Activated T-cell treated with anti-CD3 and anti-CD28 coated beads, Interleukin-2, amount 50 U/mL, for 48 hours (primary cell): ENCODE results near the gene DYNLL1.
"Not testable (repeated sequence)": the region's sequence is repeated elsewhere in the genome, so short reads cannot be mapped to it uniquely, and the experiment has no call there.

ENCODE experiments used
- DNase-seq, 2 experiments: peaks; one replicate each; pipeline ENCODE4 v3.0.0-alpha.2; 2020

Gene DYNLL1

GRCh38 chr12:120522568-120522967, 26.7 kb downstream of the DYNLL1 start:
- DNase-seq = no peak

GRCh38 chr12:120528861-120529525, 33.1 kb downstream of the DYNLL1 start, which contains the start of gene COQ5:
TSS of gene COQ5 (minus strand) at chr12:120529158. CDS start at chr12:120529141, 17 bp downstream.
- peak; percentile 89 to 91 for DNase-seq

GRCh38 chr12:120529641-120530417, 33.9 kb downstream of the DYNLL1 start:
- peak; percentile 29 to 31 for DNase-seq

- not testable (repeated sequence) for DNase-seq
Observed at GRCh38 chr12:120530418-120530761, 34.5 kb downstream of the DYNLL1 start.

- no peak for DNase-seq
Observed at GRCh38 chr12:120532701-120533238, 36.9 kb downstream of the DYNLL1 start.

GRCh38 chr12:120534203-120534702, 38.3 kb downstream of the DYNLL1 start, which contains the start of gene RNF10:
TSS of gene RNF10 (plus strand) at chr12:120534356. CDS start at chr12:120534812, 456 bp downstream.
- DNase-seq = peak; percentile 72 to 79

- DNase-seq = peak; percentile 71 to 78
Observed at GRCh38 chr12:120534703-120535655, 39.1 kb downstream of the DYNLL1 start.

GRCh38 chr12:120536064-120536791, 40.3 kb downstream of the DYNLL1 start:
- peak; percentile 35 to 37 for DNase-seq

GRCh38 chr12:120537856-120538220, 41.9 kb downstream of the DYNLL1 start:
- DNase-seq = no peak

- DNase-seq = no peak
Observed at GRCh38 chr12:120538281-120539156, 42.6 kb downstream of the DYNLL1 start.

GRCh38 chr12:120539303-120539702, 43.4 kb downstream of the DYNLL1 start:
- no peak for DNase-seq

GRCh38 chr12:120540445-120540844, 44.5 kb downstream of the DYNLL1 start:
- no peak for DNase-seq

GRCh38 chr12:120542166-120542565, 46.3 kb downstream of the DYNLL1 start:
- DNase-seq = no peak

- DNase-seq = no peak
Observed at GRCh38 chr12:120544691-120545090, 48.8 kb downstream of the DYNLL1 start.

GRCh38 chr12:120546050-120546386, 50.1 kb downstream of the DYNLL1 start:
- no peak for DNase-seq
